HepG2 (cell line): Measurements from ENCODE around the gene PTPRE. TPM values are rescaled to one million over a fixed set of nuclear protein-coding genes. Genes with fewer than 3 reads are reported as not detected.

Experiments
- ADNP ChIP-seq: sonication (generic); formaldehyde crosslinking; IDR thresholded peaks from 2 replicates; pipeline ENCODE4 v1.4.0; 2020; ENCODE audit warnings: missing genetic modification reagents
- ASH2L ChIP-seq: fragments of 300-600, 200-600 bp; sonication (generic); IDR thresholded peaks from 2 replicates; pipeline ENCODE4 v1.7.0; 2017; ENCODE audit warnings: low read depth, mild to moderate bottlenecking, moderate library complexity, mixed read lengths, low read length; ENCODE audit not compliant: insufficient read length
- CCAR2 ChIP-seq: fragments of 200-400 bp; formaldehyde crosslinking; optimal IDR thresholded peaks from 2 replicates; pipeline ENCODE3; 2018; ENCODE audit warnings: low read depth, mild to moderate bottlenecking, low read length, moderate library complexity
- FOXA1 ChIP-seq, 2 experiments: fragments of 450-650 bp in 1 of 2; sonication (generic) in 1 of 2; formaldehyde crosslinking in 1 of 2; IDR thresholded peaks; 2 replicates each; pipeline versions ENCODE4 v1.4.0 to v1.6.1; 2016 to 2020; ENCODE audit warnings: missing genetic modification reagents in 1 of 2
- HDAC1 ChIP-seq: sonication (generic); formaldehyde crosslinking; IDR thresholded peaks from 2 replicates; pipeline ENCODE4 v1.5.1; 2020; ENCODE audit warnings: mild to moderate bottlenecking, missing genetic modification reagents
- MAZ ChIP-seq, 2 experiments: sonication (generic) in 1 of 2; formaldehyde crosslinking in 1 of 2; IDR thresholded peaks; 2 replicates each; pipeline versions ENCODE4 v1.5.0 to v1.6.1; 2012 to 2020; ENCODE audit warnings: low read depth in 2 of 2, mild to moderate bottlenecking in 2 of 2, borderline replicate concordance in 1 of 2, improper control_type of control experiment in 1 of 2, low read length in 1 of 2, missing genetic modification reagents in 1 of 2, moderate library complexity in 1 of 2
- MEIS1 ChIP-seq: sonication (generic); formaldehyde crosslinking; IDR thresholded peaks from 2 replicates; pipeline ENCODE4 v1.9.0; 2021; ENCODE audit warnings: mild to moderate bottlenecking, missing genetic modification reagents, moderate library complexity, borderline replicate concordance
- POGK ChIP-seq: sonication (generic); formaldehyde crosslinking; conservative IDR thresholded peaks from 2 replicates; pipeline ENCODE4 v1.8.0; 2022; ENCODE audit warnings: mild to moderate bottlenecking, moderate library complexity, missing genetic modification reagents
- RBM39 ChIP-seq: fragments of 200-400 bp; formaldehyde crosslinking; IDR thresholded peaks from one replicate; pipeline ENCODE4 v1.6.1; 2018; ENCODE audit warnings: antibody characterized with exemption, mild to moderate bottlenecking, low read depth, low read length; ENCODE audit not compliant: poor library complexity, severe bottlenecking
- SRF ChIP-seq: IDR thresholded peaks from 2 replicates; pipeline ENCODE4 v1.6.1; 2011; ENCODE audit warnings: mild to moderate bottlenecking, low read depth, low read length, moderate library complexity
- ZBTB14 ChIP-seq: sonication (generic); formaldehyde crosslinking; IDR thresholded peaks from 2 replicates; pipeline ENCODE4 v1.4.0; 2020; ENCODE audit warnings: missing genetic modification reagents
- ZKSCAN5 ChIP-seq: sonication (generic); formaldehyde crosslinking; IDR thresholded peaks from 2 replicates; pipeline ENCODE4 v1.5.1; 2020; ENCODE audit warnings: mild to moderate bottlenecking, missing genetic modification reagents
- ZNF407 ChIP-seq: sonication (generic); formaldehyde crosslinking; IDR thresholded peaks from one replicate; pipeline ENCODE4 v1.5.1; 2020; ENCODE audit warnings: mild to moderate bottlenecking, missing genetic modification reagents; ENCODE audit errors: not compliant biosample characterization
- ZNF605 ChIP-seq: sonication (generic); formaldehyde crosslinking; IDR thresholded peaks from 2 replicates; pipeline ENCODE4 v1.8.0; 2022; ENCODE audit warnings: mild to moderate bottlenecking, missing genetic modification reagents
- ZNF768 ChIP-seq: sonication (generic); formaldehyde crosslinking; IDR thresholded peaks from 2 replicates; pipeline ENCODE4 v1.4.0; 2020; ENCODE audit warnings: missing genetic modification reagents
- ZNF780A ChIP-seq: sonication (generic); formaldehyde crosslinking; IDR thresholded peaks from 2 replicates; pipeline ENCODE4 v1.8.0; 2022; ENCODE audit warnings: mild to moderate bottlenecking, missing genetic modification reagents, moderate library complexity
- polyA plus RNA-seq, 8 experiments: library from polyadenylated mRNA; depleted of rRNA in 3 of 8; stranded (reverse) in 7 of 8; unstranded in 1 of 8; fragments of >200 nt; fragmentation: Illumina TruSeq in 4 of 8; extraction: Trizol in 4 of 8; gene quantifications; 2 replicates each; pipeline versions ENCODE4 v1.2.1 to v1.2.3, GENCODE V29; 2011 to 2016; ENCODE audit warnings: low read depth in 4 of 8, missing spikeins in 1 of 8, mixed read lengths in 1 of 8; ENCODE audit not compliant: insufficient read depth in 1 of 8
- total RNA-seq, 5 experiments: library from RNA; depleted of rRNA; stranded (reverse); fragments of >200 nt; fragmentation: Illumina TruSeq; extraction: Trizol; gene quantifications; 2 replicates each; pipeline ENCODE4 v1.2.3, GENCODE V29; 2016; ENCODE audit warnings: low read depth in 1 of 5

PTPRE gene
- total and polyA plus RNA-seq, 2 of the 13 experiments (the other 11 are each of a cell fraction or from before 2014, with no cell fraction given) = 0.01 to 0.02 TPM

- TF ChIP-seq ZBTB14 (CRISPR knock-in tag) (0 out of 2 replicates have a peak, but pooled peaks have one; percentile 23), RBM39 (no peak), MAZ (IDR thresholded peaks at IDR 0.05; ENCODE audit: borderline replicate concordance, low read depth, low read length) (no peak), MAZ (CRISPR knock-in tag; IDR thresholded peaks at IDR 0.05; ENCODE audit: low read depth) (no peak), ZNF407 (CRISPR knock-in tag) (no peak), ZKSCAN5 (CRISPR knock-in tag) (no peak), ZNF605 (no peak), ZNF768 (no peak), SRF (no peak), ADNP (no peak), FOXA1 (IDR thresholded peaks at IDR 0.05) (no peak), FOXA1 (CRISPR knock-in tag; IDR thresholded peaks at IDR 0.05) (no peak), POGK (CRISPR knock-in tag) (no peak), ZNF780A (no peak), MEIS1 (CRISPR knock-in tag) (no peak), CCAR2 (no peak), HDAC1 (CRISPR knock-in tag) (no peak), ASH2L (peak; percentile 27)
These were observed 218.6 kb downstream of the PTPRE start (continued) for GRCh38 chr10:128125416-128125943.
